PFSK-1 (cell line): ENCODE results near the gene HNRNPU.

Source experiments
- FOXP2 ChIP-seq: optimal IDR thresholded peaks from 2 replicates; pipeline ENCODE3; 2011; ENCODE audit warnings: borderline replicate concordance, control low read depth, inconsistent platforms; ENCODE audit not compliant: insufficient read depth; ENCODE audit errors: extremely low read length, extremely low read depth
- POLR2AphosphoS5 ChIP-seq: IDR thresholded peaks from 2 replicates; pipeline ENCODE4 v1.6.1; 2012; ENCODE audit warnings: low read depth, mild to moderate bottlenecking, control low read depth, low read length, moderate library complexity
- REST ChIP-seq, 2 experiments: IDR thresholded peaks; 2 replicates each; pipeline versions ENCODE4 v1.6.1 to v1.8.0; 2011 to 2012; ENCODE audit warnings: low read depth in 2 of 2, low read length in 2 of 2, control low read depth in 1 of 2, inconsistent platforms in 1 of 2, mild to moderate bottlenecking in 1 of 2, moderate library complexity in 1 of 2; ENCODE audit not compliant: insufficient read depth in 1 of 2
- SIN3A ChIP-seq: IDR thresholded peaks from 2 replicates; pipeline ENCODE4 v1.6.1; 2012; ENCODE audit warnings: mild to moderate bottlenecking, low read length, moderate library complexity, borderline replicate concordance; ENCODE audit not compliant: insufficient read depth
- TAF1 ChIP-seq: IDR thresholded peaks from 2 replicates; pipeline ENCODE4 v1.6.1; 2012; ENCODE audit warnings: low read length, control low read depth, borderline replicate concordance; ENCODE audit not compliant: insufficient read depth

The HNRNPU gene

GRCh38 chr1:244841273-244841927 lies 22.9 kb downstream of the HNRNPU start:
- no peak for TF ChIP-seq REST (IDR thresholded peaks at IDR 0.05; ENCODE audit: insufficient read depth in 1 of 2, low read depth in 2 of 2, low read length in 2 of 2)
- no peak; the same call in none of the 2 replicates for TF ChIP-seq POLR2AphosphoS5

GRCh38 chr1:244840219-244840794 lies 24.0 kb downstream of the HNRNPU start:
- TF ChIP-seq POLR2AphosphoS5, result peak; percentile 29; the same call in 1 of the 2 replicates
- no peak for TF ChIP-seq REST (IDR thresholded peaks at IDR 0.05; ENCODE audit: insufficient read depth in 1 of 2, low read depth in 2 of 2, low read length in 2 of 2)
- no peak for TF ChIP-seq FOXP2
- no peak for TF ChIP-seq SIN3A
- TF ChIP-seq TAF1, result no peak

- TF ChIP-seq TAF1 (no peak), FOXP2 (no peak), SIN3A (no peak), REST (IDR thresholded peaks at IDR 0.05; ENCODE audit: insufficient read depth in 1 of 2, low read depth in 2 of 2, low read length in 2 of 2) (no peak), POLR2AphosphoS5 (no peak; the same call in 1 of the 2 replicates)
These were observed 24.7 kb downstream of the HNRNPU start for GRCh38 chr1:244839656-244840055.

GRCh38 chr1:244837597-244838258 lies 26.6 kb downstream of the HNRNPU start:
- TF ChIP-seq TAF1 (no peak), POLR2AphosphoS5 (peak; percentile 50)

GRCh38 chr1:244836584-244836983 lies 27.8 kb downstream of the HNRNPU start:
- TF ChIP-seq TAF1 (no peak), REST (IDR thresholded peaks at IDR 0.05; ENCODE audit: insufficient read depth in 1 of 2, low read depth in 2 of 2, low read length in 2 of 2) (no peak), SIN3A (no peak), FOXP2 (no peak), POLR2AphosphoS5 (no peak)
